DMS 273 treated with DMSO at 0.1 percent for 48 hours (cell line): ENCODE data around the gene TTC3.
"Not testable (repeated sequence)": the region's sequence is repeated elsewhere in the genome, so short reads cannot be mapped to it uniquely, and the experiment has no call there.

Experiments
- DNase-seq: peaks from one replicate; lab custom pipeline; 2025; lab: John Stamatoyannopoulos, UW

The TTC3 gene

GRCh38 chr21:37196847-37197246 is 123.8 kb downstream of the TTC3 start:
- no peak for DNase-seq

DNA sequence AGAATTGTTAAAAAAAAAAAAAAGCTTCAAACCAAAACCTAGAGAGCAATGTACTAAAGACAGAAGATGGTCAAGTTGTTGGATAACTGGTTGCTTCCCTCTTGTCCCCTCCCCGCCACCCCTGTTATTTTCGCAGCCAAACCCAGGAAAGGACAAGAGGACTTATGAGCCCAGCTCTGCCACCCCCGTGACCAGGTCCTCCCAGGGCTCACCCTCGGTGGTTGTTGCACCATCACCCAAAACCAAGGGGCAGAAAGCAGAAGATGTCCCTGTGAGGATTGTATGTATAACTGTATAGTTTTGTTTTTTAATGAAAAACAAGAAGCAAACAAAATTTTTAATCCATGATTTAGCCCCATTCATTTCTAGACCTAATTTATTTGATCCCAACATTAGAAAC is 124.7 kb downstream of the TTC3 start:
- no peak for DNase-seq

DNA sequence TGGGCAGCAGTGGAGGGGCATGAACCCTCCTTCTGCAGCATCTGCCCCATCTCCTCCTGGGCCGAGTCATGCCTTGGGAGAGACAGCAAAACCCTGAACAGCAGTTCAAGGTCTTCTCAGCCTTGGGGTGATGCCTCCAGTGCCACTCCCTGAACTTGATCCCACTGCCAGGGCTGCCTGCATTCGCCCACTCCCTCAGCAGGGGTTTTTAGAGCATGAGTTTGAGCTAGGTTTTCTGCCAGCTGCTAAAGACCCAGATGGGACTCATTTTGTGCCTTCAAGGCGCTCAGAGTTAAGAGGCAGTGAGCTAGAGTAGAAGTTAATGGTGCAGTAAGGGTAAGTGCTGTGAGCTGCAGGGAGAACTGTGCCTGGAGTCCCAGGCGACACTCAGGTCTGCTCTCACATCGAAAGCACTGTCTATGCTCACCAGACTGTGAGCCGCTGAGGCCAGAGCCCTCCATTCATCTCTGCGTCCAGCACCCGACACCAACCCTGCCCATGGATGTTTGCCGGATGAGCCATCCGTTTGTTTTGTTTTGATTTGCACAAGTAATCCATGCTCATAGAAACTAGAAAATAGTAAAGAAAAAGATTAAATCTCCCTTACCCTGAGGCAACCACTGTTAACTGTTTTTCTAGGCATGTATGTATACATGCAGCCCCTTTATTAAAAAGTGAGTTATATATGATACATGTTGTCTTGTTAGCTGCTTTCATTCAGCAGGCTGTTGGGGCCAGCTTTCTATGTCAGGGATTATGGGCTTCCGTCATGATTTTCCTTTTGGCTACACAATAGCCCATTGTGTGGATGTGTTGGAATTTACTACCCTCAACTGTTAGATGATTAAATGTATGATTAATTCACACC is 126.2 kb downstream of the TTC3 start:
- DNase-seq, result no peak

- no peak for DNase-seq
Measured at GRCh38 chr21:37200641-37201480, 127.8 kb downstream of the TTC3 start.

- DNase-seq, result no peak
Measured at GRCh38 chr21:37202221-37203110, 129.4 kb downstream of the TTC3 start.

DNA sequence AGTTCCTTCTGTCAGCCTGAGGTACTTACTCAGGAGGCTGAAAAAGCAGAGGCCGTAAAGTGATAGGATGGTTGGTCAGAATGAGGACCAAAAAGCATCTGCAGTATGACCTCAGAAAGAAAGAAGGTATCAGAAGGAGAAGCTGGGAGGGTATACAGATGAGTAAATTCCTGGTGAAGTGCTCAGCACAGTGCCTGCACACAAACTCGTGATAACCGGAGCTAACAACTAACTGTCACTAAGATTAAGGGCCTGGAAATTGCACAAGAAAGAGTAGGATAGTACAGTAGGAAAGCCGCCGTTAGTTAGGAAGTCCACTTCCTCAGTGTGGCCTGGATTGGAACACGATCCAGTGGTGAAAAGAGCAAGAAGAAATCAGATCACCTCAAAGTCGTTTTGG is 131.5 kb downstream of the TTC3 start:
- no peak for DNase-seq

- no peak for DNase-seq
Measured at GRCh38 chr21:37206496-37206895, 133.4 kb downstream of the TTC3 start.

GRCh38 chr21:37207441-37208009 is 134.5 kb downstream of the TTC3 start:
- DNase-seq, result no peak

DNA sequence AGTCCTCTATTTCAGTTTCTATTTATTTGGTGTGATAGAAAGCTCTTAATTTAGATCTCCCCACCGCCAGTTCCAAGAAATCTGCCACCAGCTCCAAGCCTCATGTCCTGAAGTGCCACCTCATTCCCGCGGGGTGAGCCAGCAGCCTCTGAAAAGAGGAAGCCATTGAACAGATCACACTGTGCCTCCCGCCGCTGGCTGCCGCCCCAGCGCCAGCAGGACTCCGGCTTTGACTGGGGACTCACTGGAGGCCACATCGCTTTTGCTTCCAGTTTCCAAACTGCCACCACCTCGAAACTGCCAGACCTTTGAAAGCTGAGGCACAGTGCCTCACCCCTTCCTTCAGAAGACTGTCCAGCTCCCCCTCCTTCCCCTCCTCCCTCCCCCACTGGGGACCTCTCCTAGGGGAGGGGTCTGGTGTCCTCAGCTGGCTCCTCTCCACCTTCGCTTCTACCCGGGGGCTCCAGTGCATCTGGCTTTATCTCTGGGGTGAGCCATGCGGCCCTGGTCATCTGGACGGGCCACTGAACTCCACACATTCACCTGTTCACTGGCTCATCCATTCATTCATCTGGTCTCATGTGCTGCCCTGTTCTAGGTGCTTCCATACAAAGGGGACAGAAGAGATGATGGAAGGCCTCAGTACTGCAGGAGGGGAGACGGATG is 135.1 kb downstream of the TTC3 start:
- no peak for DNase-seq

GRCh38 chr21:37208741-37209225 is 135.7 kb downstream of the TTC3 start:
- no peak for DNase-seq

GRCh38 chr21:37210130-37210529 is 137.1 kb downstream of the TTC3 start:
- DNase-seq, result no peak

DNA sequence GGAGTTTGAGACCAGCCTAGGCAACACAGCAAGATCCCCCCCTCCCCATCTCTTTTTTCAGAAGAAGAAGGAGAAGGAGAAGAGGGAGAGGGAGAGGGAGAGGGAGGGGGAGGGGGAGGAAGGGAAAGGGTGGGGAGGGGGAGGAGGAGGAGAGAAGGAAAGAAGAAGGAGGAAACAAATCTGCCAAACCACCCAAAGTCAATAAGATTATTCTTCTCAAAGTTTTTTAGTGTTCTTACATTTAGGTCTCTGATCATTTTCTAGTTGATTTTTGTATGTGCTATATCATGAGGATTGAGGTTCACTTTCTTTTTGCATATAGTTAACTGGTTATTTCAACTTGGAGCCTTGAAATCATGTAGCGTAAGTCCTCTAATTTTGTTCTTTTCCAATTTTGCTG is 137.7 kb downstream of the TTC3 start:
- DNase-seq, result no peak

DNA sequence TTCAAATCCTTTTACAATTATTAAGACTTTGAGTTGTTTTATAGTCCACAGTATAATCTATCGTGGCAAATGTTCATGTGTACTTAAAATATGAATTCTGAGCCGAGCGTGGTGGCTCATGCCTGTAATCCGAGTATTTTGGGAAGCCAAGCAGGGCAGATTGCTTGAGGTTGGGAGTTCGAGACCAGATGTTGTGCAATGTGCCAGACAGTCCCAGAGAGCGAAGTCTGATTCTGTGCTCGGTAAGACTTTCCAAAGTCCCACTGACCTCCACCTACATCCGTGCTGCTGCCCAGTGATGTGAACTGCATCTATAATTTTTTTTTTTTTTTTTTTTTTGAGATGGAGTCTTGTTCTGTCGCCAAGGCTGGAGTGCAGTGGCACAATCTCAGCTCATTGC is 141.9 kb downstream of the TTC3 start:
- DNase-seq, result no peak

DNA sequence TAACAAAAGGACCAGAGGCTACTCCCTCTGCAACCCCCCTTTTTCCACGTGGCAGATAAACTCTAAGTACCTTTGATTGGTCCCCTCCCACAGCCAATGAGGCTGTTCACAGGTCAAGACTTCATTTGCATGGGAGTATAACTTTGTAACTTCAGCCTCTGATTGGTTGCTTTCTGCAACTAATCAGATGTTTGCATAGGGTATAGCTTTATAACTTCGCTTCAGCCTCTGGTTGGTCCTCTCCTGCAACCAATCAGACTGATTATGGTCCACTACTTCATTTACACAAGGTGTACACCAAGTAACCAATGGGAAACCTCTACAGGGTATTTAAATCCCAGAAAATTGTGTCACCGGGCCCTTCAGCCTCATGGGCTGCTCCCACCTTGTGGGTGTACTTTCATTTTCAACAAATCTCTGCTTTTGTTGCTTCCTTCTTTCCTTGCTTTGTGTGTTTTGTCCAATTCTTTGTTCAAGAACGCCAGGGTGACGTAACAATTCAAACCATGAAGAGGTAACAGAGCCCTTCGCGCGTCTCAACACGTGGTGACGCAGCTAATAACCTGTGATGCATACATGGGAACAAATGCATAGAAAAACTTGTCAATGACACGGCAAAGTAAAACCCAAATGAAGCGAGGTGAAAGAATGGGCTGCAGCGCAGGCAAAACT is 146.8 kb downstream of the TTC3 start:
- no peak for DNase-seq

DNA sequence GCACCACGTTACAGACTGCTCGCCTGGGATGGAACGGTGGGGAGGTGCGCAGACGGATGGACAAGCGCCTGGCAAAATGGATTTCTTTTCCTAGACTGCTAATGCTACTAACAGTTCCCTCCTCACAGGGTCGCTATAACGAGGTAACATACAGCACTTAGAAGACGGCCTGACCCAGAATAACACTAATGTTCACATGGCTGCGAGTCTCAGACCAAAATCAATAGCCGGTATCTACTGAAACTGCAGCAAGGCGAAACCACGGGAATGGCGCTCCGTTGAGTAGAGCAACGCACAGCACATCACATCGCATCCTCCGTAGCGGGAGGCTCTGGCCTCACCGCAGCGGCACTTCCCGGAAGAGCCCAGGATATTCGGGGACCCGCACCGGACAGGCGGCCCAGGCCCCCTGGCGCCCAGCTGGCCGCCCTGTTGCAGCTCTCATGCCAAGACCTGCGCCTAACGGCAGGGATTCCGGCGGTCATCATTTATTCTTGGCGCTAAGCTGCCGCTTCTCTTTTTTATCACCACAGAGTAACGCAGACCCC is 147.5 kb downstream of the TTC3 start:
- no peak for DNase-seq

GRCh38 chr21:37220981-37221664 is 148.1 kb downstream of the TTC3 start:
- peak; percentile 88 for DNase-seq

GRCh38 chr21:37222248-37222647 is 149.2 kb downstream of the TTC3 start:
- not testable (repeated sequence) for DNase-seq

GRCh38 chr21:37223804-37224345 is 150.8 kb downstream of the TTC3 start:
- no peak for DNase-seq
